Measurements from ENCODE around the gene KLK14.
A peak's percentile ranks its signal among the peaks of the same experiment; 100 is the strongest.

Gene KLK14

DNA sequence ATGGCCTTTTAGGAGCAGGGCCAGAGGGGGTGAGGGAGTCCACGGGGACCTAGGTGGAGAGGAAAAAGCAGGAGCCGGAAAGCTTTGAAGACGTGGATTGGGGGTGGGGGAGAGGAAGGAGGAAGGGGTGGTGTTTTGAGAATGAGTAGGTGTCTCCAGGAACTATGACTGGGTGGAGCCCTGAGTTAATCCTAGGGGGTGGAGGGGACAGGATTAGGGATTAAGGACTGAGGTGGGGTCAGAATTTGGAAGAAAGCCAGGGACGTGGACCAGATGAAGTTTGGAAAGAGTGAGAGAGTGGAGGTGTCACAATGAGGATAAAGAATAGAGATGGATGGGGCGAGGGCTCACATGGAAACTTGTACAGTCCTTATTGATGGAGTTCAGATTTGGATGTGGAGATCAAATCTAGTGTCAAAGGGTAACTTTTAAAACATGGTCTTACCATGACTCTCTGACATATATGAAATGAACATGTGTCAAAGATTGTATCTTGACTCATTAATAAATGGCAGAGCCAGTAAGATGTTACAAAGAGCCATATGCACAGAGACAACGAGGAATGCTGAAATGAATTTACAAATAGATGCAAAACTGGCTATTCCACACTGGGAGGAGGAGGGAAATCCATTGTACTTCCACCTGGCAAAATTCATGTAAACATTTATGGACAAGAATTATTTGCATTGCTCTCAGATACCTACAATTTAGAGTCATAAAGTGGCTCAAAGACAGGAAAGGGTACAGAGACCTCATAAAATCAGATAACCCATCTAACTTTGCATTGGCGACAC is 16.1 kb downstream of the KLK14 start:
- peaks cover 7% of the 10 kb centered on the region; the same call in 1 of the 2 replicates for H3K4me1 ChIP-seq (ENCODE audit: control insufficient read depth, insufficient read depth, low read length)
- H3K27ac ChIP-seq (ENCODE audit: low read depth, low read length) = no peak overlapping the region
- 0 out of 2 replicates have a peak, but pooled peaks cover 2% of the 10 kb centered on the region for H3K9me3 ChIP-seq (ENCODE audit: control insufficient read depth, insufficient read depth, low read depth, low read length)
- H3K9ac ChIP-seq (ENCODE audit: low read length) = no peak overlapping the region
- H3K4me3 ChIP-seq (ENCODE audit: low read depth, low read length) = no peak overlapping the region
- peaks cover 11% of the 10 kb centered on the region; the same call in 1 of the 2 replicates for H3K27me3 ChIP-seq (ENCODE audit: control insufficient read depth, insufficient read depth, low read length)
- no peaks in the 10 kb centered on the region for H3K36me3 ChIP-seq (ENCODE audit: control insufficient read depth, insufficient read depth, low read length)

DNA sequence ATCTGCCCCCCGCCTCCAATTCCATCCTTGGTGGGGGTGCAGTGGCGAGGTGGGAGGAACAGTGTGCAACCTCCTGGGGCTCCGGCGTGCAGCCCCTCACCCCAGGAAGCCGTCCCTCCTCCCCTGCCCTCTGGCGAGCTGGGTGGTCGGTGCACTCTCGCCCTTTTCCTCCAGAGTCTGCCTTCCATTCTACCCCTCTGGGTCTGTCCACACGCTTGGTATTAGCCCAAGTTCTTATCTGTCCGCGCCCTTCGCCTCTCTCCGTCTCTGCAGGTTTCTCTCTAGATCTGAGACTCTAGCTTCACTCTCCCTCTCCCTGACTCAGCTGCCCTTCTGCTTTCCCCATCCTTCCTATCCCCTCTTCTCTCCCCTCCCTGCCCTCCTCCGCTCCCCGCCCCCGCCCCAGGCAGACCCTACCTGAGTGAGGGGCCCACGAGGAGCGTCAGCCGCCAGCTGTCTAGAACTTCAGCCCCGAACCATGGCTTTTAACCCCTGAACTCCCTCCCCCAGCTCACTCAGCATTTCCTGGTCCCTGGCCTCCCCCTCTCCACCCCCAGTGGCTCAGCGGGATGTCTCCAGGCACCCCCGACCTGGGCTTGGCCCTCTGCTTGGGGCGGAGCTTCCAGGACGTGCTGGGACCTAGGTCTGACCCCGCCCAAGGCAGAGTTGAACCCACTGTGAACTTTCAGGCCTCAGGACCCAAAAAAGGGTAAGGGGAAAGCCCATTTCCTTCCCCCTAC is 17.3 kb downstream of the KLK14 start:
- H3K4me1 ChIP-seq (ENCODE audit: control insufficient read depth, insufficient read depth, low read length) = peaks cover 7% of the 10 kb centered on the region; the same call in 1 of the 2 replicates
- no peak overlapping the region for H3K9ac ChIP-seq (ENCODE audit: low read length)
- H3K36me3 ChIP-seq (ENCODE audit: control insufficient read depth, insufficient read depth, low read length) = no peaks in the 10 kb centered on the region
- H3K9me3 ChIP-seq (ENCODE audit: control insufficient read depth, insufficient read depth, low read depth, low read length) = 0 out of 2 replicates have a peak, but pooled peaks cover 2% of the 10 kb centered on the region
- H3K27me3 ChIP-seq (ENCODE audit: control insufficient read depth, insufficient read depth, low read length) = peaks cover 9% of the 10 kb centered on the region; the same call in 1 of the 2 replicates
- H3K4me3 ChIP-seq (ENCODE audit: low read depth, low read length) = peak overlapping the region; percentile 68
- H3K27ac ChIP-seq (ENCODE audit: low read depth, low read length) = no peak overlapping the region

DNA sequence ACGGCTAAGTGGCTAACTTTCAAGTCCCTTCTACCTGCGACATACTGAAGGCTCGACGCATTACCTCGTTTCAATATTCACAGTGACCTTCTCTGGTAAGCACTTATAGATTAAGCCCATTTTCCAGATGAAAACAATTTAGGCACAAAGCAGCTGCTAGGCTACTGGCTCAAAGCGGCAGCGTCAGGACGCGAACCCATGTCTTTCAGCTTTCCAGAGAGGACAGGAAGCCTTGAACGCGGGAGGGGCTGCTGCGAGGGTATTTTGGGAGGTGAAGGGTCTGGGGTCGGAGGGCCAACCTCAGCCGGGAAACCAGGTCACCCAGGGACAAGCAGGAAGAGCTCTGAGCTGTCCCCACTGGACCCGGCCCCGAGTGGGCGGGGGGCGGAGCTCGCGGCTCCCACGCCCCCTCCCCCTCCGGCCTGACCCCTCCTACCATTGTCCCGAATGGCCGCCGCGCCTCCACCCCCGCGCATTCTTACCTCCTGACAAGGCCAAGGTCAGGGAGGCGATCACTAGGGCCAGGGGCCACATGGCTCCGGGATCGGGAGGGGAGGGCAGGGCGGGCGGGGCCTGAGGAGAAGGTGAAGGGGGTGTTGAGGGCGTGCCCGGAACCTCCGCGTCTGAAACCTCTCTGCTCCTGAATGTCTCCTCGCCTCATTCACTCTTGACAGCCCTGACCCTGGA is 18.0 kb downstream of the KLK14 start, which contains the start of gene KLK13:
Gene KLK13, minus strand, starts transcription at position 559 of the 687 bp plus-strand sequence. Its CDS starts 25 bp downstream, at position 534.
- Histone ChIP-seq H3K36me3 (ENCODE audit: control insufficient read depth, insufficient read depth, low read length) (no peaks in the 10 kb centered on the region), H3K27ac (ENCODE audit: low read depth, low read length) (no peak within 1 kb of the TSS), H3K4me1 (ENCODE audit: control insufficient read depth, insufficient read depth, low read length) (peaks cover 7% of the 10 kb centered on the region; the same call in 1 of the 2 replicates), H3K27me3 (ENCODE audit: control insufficient read depth, insufficient read depth, low read length) (peaks cover 8% of the 10 kb centered on the region; the same call in 1 of the 2 replicates), H3K9me3 (ENCODE audit: control insufficient read depth, insufficient read depth, low read depth, low read length) (0 out of 2 replicates have a peak, but pooled peaks cover 2% of the 10 kb centered on the region), H3K9ac (ENCODE audit: low read length) (no peak within 1 kb of the TSS), H3K4me3 (ENCODE audit: low read depth, low read length) (peak within 1 kb of the TSS; percentile 68)

- peaks cover 7% of the 10 kb centered on the region; the same call in 1 of the 2 replicates for H3K4me1 ChIP-seq (ENCODE audit: control insufficient read depth, insufficient read depth, low read length)
- no peak overlapping the region for H3K27ac ChIP-seq (ENCODE audit: low read depth, low read length)
Observed at GRCh38 chr19:51063664-51064063, 19.0 kb downstream of the KLK14 start.

GRCh38 chr19:51060973-51061372 is 21.7 kb downstream of the KLK14 start:
- H3K27me3 ChIP-seq (ENCODE audit: control insufficient read depth, insufficient read depth, low read length) = peaks cover 4% of the 10 kb centered on the region; the same call in 1 of the 2 replicates
- no peaks in the 10 kb centered on the region for H3K36me3 ChIP-seq (ENCODE audit: control insufficient read depth, insufficient read depth, low read length)

More at GRCh38 chr19:51063664-51064063, 19.0 kb downstream of the KLK14 start:
- H3K4me3 ChIP-seq (ENCODE audit: low read depth, low read length) = no peak overlapping the region
- H3K9ac ChIP-seq (ENCODE audit: low read length) = no peak overlapping the region
- no peaks in the 10 kb centered on the region for H3K9me3 ChIP-seq (ENCODE audit: control insufficient read depth, insufficient read depth, low read depth, low read length)
- H3K36me3 ChIP-seq (ENCODE audit: control insufficient read depth, insufficient read depth, low read length) = no peaks in the 10 kb centered on the region
- peaks cover 8% of the 10 kb centered on the region; the same call in 1 of the 2 replicates for H3K27me3 ChIP-seq (ENCODE audit: control insufficient read depth, insufficient read depth, low read length)

GRCh38 chr19:51060336-51060735 is 22.4 kb downstream of the KLK14 start:
- no peaks in the 10 kb centered on the region for H3K27me3 ChIP-seq (ENCODE audit: control insufficient read depth, insufficient read depth, low read length)
- H3K9me3 ChIP-seq (ENCODE audit: control insufficient read depth, insufficient read depth, low read depth, low read length) = no peaks in the 10 kb centered on the region
- no peak overlapping the region for H3K4me3 ChIP-seq (ENCODE audit: low read depth, low read length)
- H3K4me1 ChIP-seq (ENCODE audit: control insufficient read depth, insufficient read depth, low read length) = no peaks in the 10 kb centered on the region
- H3K27ac ChIP-seq (ENCODE audit: low read depth, low read length) = no peak overlapping the region
- no peak overlapping the region for H3K9ac ChIP-seq (ENCODE audit: low read length)
- H3K36me3 ChIP-seq (ENCODE audit: control insufficient read depth, insufficient read depth, low read length) = no peaks in the 10 kb centered on the region

More at GRCh38 chr19:51060973-51061372, 21.7 kb downstream of the KLK14 start:
- Histone ChIP-seq H3K4me1 (ENCODE audit: control insufficient read depth, insufficient read depth, low read length) (peaks cover 4% of the 10 kb centered on the region; the same call in 1 of the 2 replicates), H3K9me3 (ENCODE audit: control insufficient read depth, insufficient read depth, low read depth, low read length) (no peaks in the 10 kb centered on the region), H3K4me3 (ENCODE audit: low read depth, low read length) (no peak overlapping the region), H3K9ac (ENCODE audit: low read length) (no peak overlapping the region), H3K27ac (ENCODE audit: low read depth, low read length) (no peak overlapping the region)

DNA sequence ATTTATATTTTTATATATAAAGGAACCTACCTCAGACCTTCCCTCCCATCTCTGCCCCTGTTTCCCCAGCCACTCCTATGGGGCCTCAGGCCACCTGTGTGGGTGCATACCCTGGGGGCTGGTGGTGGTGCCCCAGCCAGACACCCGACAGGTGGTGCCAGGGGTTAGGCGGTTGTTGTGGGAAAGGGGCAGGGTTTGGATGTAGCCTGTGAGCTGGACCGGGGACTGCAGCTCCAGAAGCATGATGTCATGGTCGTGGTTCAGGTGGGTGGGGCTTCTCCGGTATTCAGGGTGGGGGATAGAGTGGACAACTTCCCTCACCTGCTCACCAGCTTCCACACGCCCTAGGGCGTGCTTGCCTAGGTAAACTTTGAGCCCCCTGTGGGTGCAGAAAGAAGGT is 23.0 kb downstream of the KLK14 start:
- H3K27me3 ChIP-seq (ENCODE audit: control insufficient read depth, insufficient read depth, low read length) = no peaks in the 10 kb centered on the region
- H3K4me1 ChIP-seq (ENCODE audit: control insufficient read depth, insufficient read depth, low read length) = no peaks in the 10 kb centered on the region
- no peak overlapping the region for H3K27ac ChIP-seq (ENCODE audit: low read depth, low read length)
- H3K36me3 ChIP-seq (ENCODE audit: control insufficient read depth, insufficient read depth, low read length) = no peaks in the 10 kb centered on the region
- H3K4me3 ChIP-seq (ENCODE audit: low read depth, low read length) = no peak overlapping the region
- no peaks in the 10 kb centered on the region for H3K9me3 ChIP-seq (ENCODE audit: control insufficient read depth, insufficient read depth, low read depth, low read length)
- H3K9ac ChIP-seq (ENCODE audit: low read length) = no peak overlapping the region

DNA sequence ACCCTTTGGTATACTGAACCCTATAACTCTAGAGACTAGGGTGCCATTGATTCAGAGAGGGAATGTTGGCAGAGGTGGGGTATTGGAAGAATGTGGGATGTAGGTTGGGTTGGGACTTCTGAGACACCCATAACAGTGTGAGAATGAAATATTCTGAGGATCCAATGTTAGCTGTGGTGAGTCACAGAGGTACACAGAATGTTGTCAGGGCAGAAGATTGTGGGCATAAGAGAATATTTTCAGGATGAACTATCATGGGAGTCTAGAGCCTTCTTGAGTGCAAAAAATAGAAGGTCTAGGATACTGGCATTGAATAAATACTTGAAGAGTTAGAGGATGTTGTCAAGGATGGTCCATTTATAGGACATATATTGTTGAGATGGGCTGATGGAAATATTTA is 26.8 kb downstream of the KLK14 start:
- H3K9ac ChIP-seq (ENCODE audit: low read length) = no peak overlapping the region
- H3K36me3 ChIP-seq (ENCODE audit: control insufficient read depth, insufficient read depth, low read length) = no peaks in the 10 kb centered on the region
- no peak overlapping the region for H3K27ac ChIP-seq (ENCODE audit: low read depth, low read length)
- no peaks in the 10 kb centered on the region for H3K9me3 ChIP-seq (ENCODE audit: control insufficient read depth, insufficient read depth, low read depth, low read length)
- H3K4me3 ChIP-seq (ENCODE audit: low read depth, low read length) = no peak overlapping the region
- peaks cover 6% of the 10 kb centered on the region; the same call in 1 of the 2 replicates for H3K4me1 ChIP-seq (ENCODE audit: control insufficient read depth, insufficient read depth, low read length)
- peaks cover 5% of the 10 kb centered on the region; the same call in 1 of the 2 replicates for H3K27me3 ChIP-seq (ENCODE audit: control insufficient read depth, insufficient read depth, low read length)

DNA sequence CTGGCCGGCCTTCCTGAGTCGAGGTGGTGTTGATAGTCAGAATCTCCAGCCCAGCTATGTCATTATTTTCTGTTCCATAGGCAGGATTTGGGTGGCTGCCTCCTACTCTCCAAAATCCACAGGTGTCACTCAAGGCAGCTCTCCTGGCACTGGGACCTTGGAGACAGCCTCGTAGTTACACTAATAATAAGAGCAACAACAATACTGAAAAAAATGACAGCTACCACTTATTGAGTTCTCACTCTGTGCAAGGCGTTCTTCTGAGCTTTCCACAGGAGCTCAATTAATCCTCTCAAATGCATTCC is 35.7 kb downstream of the KLK14 start:
- Histone ChIP-seq H3K27me3 (ENCODE audit: control insufficient read depth, insufficient read depth, low read length) (no peaks in the 10 kb centered on the region), H3K4me1 (ENCODE audit: control insufficient read depth, insufficient read depth, low read length) (peaks cover 25% of the 10 kb centered on the region), H3K4me3 (ENCODE audit: low read depth, low read length) (peak overlapping the region; percentile 28; the same call in 1 of the 2 replicates), H3K9me3 (ENCODE audit: control insufficient read depth, insufficient read depth, low read depth, low read length) (peaks cover 4% of the 10 kb centered on the region; the same call in 1 of the 2 replicates), H3K9ac (ENCODE audit: low read length) (no peak overlapping the region), H3K27ac (ENCODE audit: low read depth, low read length) (peak overlapping the region; percentile 55), H3K36me3 (ENCODE audit: control insufficient read depth, insufficient read depth, low read length) (no peaks in the 10 kb centered on the region)

DNA sequence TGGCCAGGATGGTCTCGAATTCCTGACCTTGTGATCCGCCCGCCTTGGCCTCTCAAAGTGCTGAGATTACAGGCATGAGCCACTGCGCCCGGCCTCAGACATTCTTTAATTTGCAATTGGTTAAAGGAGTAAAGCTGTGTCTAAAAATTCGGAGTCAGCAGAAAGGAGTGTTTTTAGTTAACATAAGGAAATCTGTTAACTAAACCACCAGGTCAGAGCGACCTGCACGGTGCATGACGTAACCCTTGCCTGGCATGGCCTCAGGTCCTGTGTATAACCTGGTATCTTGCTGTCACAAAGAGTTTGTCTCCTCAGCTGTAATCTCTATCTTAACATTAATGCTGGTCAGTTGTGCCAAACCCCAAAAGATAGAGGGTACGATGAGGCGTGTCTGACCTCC is 38.4 kb downstream of the KLK14 start:
- peaks cover 23% of the 10 kb centered on the region for H3K4me1 ChIP-seq (ENCODE audit: control insufficient read depth, insufficient read depth, low read length)
- H3K36me3 ChIP-seq (ENCODE audit: control insufficient read depth, insufficient read depth, low read length) = no peaks in the 10 kb centered on the region
- H3K27ac ChIP-seq (ENCODE audit: low read depth, low read length) = no peak overlapping the region
- no peaks in the 10 kb centered on the region; the same call in 1 of the 2 replicates for H3K9me3 ChIP-seq (ENCODE audit: control insufficient read depth, insufficient read depth, low read depth, low read length)
- no peaks in the 10 kb centered on the region for H3K27me3 ChIP-seq (ENCODE audit: control insufficient read depth, insufficient read depth, low read length)
- no peak overlapping the region for H3K4me3 ChIP-seq (ENCODE audit: low read depth, low read length)
- H3K9ac ChIP-seq (ENCODE audit: low read length) = no peak overlapping the region

All from HUES6 (cell line).